HL-60 (cell line): ENCODE data around the gene COL24A1.

Experiments
- DNase-seq, 2 experiments: peaks; one replicate each; pipeline ENCODE4 v3.0.0-alpha.2; 2010 to 2020; ENCODE audit warnings: low read depth in 1 of 2, low spot score in 1 of 2
- H3K27ac ChIP-seq: fragments of 250-450 bp; sonication (Bioruptor Pico); replicated peaks from 2 replicates; pipeline ENCODE4 v1.5.1; 2020; ENCODE audit warnings: mild to moderate bottlenecking, moderate library complexity
- H3K27me3 ChIP-seq: fragments of 250-450 bp; sonication (Bioruptor Pico); 2 replicates; pipeline ENCODE4 v1.5.1; 2021; ENCODE audit warnings: mild to moderate bottlenecking, moderate library complexity; ENCODE audit not compliant: insufficient read depth, poor library complexity, severe bottlenecking
- H3K4me3 ChIP-seq: replicated peaks from 2 replicates; pipeline ENCODE4 v1.5.1; 2011; ENCODE audit warnings: mild to moderate bottlenecking, control low read depth, low read length; ENCODE audit not compliant: insufficient read depth
- GABPA ChIP-seq: IDR thresholded peaks from 2 replicates; pipeline ENCODE4 v1.6.1; 2012; ENCODE audit warnings: low read depth
- POLR2AphosphoS5 ChIP-seq: IDR thresholded peaks from 2 replicates; pipeline ENCODE4 v1.6.1; 2012; ENCODE audit warnings: low read depth
- REST ChIP-seq: IDR thresholded peaks from 2 replicates; pipeline ENCODE4 v1.6.1; 2012; ENCODE audit warnings: low read depth; ENCODE audit not compliant: insufficient replicate concordance
- SPI1 ChIP-seq: IDR thresholded peaks from 2 replicates; pipeline ENCODE4 v1.6.1; 2012; ENCODE audit warnings: low read depth, mild to moderate bottlenecking, borderline replicate concordance
- TF ChIP-seq, protein P1 (sequence below): IDR thresholded peaks from one replicate; pipeline ENCODE4 v1.5.1; 2011; ENCODE audit warnings: low read length, control low read depth, inconsistent platforms; ENCODE audit not compliant: insufficient read depth

The COL24A1 gene

DNA sequence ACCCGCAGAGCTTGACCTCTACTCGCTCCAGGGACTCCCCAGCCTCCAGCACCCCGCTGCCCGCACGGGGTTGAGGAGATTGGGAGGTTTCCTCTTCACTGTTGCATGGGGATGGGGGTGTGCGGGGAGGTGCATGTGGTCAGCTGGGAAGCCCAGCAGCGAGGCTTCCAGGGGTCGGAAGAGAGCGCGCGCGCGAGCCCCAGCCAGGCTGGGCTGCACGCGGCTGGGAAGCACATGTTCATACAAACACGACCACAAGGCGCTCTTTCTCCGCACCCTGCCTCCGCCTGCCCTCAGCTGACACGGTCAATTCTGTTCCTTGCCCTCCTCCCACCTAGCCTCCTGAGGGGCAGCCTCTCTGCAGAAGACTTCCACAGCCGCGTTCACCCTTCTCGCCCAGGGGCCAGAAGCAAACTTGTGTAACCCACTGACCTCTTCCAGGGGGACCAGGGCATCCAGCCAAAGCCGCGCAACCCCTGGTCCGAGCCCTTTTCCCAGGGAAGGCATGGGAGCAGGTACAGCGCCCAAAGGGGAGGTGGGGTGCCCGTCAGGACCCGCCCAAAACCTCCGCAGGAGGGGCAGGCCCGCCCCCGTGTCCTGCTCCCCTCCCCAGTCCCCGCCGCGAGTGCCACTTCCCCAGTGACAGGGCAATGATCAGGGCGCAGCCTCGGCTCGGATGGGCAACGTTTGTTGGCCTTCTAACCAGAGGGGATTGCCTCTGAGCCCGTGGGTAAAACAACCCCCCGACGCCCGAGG is 1.3 kb downstream of the COL24A1 start:
- no peak for DNase-seq
- no peak overlapping the region for H3K27ac ChIP-seq
- peak overlapping the region; percentile 40 for H3K4me3 ChIP-seq
- TF ChIP-seq, protein P1, sequence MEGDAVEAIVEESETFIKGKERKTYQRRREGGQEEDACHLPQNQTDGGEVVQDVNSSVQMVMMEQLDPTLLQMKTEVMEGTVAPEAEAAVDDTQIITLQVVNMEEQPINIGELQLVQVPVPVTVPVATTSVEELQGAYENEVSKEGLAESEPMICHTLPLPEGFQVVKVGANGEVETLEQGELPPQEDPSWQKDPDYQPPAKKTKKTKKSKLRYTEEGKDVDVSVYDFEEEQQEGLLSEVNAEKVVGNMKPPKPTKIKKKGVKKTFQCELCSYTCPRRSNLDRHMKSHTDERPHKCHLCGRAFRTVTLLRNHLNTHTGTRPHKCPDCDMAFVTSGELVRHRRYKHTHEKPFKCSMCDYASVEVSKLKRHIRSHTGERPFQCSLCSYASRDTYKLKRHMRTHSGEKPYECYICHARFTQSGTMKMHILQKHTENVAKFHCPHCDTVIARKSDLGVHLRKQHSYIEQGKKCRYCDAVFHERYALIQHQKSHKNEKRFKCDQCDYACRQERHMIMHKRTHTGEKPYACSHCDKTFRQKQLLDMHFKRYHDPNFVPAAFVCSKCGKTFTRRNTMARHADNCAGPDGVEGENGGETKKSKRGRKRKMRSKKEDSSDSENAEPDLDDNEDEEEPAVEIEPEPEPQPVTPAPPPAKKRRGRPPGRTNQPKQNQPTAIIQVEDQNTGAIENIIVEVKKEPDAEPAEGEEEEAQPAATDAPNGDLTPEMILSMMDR: no peak
- TF ChIP-seq GABPA (no peak), REST (no peak), SPI1 (no peak), POLR2AphosphoS5 (no peak)
- peaks cover 40% of the 10 kb centered on the region for H3K27me3 ChIP-seq

- DNase-seq: no peak
- peaks cover 40% of the 10 kb centered on the region for H3K27me3 ChIP-seq
- H3K4me3 ChIP-seq: no peak overlapping the region
- no peak overlapping the region for H3K27ac ChIP-seq
- TF ChIP-seq POLR2AphosphoS5 (no peak), GABPA (no peak), SPI1 (no peak), REST (no peak)
- TF ChIP-seq, protein P1: no peak
These were observed 2.0 kb downstream of the COL24A1 start for GRCh38 chr1:86154571-86155050.

DNA sequence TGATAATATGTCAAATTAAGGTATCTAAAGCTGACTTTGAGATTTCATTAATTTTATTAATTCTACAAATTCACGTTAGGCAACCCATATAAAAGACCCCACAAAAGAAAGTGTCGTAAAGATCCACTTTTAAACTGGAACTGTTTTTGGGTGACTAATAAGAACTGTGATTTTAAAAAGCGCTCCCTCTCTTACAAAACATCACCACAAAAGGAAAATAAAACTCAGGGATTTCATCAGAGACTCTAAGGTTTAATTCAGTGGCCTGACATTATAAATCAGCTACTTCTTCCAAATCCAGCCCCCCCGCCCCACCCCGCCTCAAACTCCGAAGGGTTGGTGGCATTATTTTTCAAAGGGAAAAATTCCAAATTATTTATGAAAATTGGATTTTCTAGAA is 2.7 kb downstream of the COL24A1 start:
- H3K27ac ChIP-seq: no peak overlapping the region
- DNase-seq: no peak
- H3K27me3 ChIP-seq: peaks cover 40% of the 10 kb centered on the region
- no peak for TF ChIP-seq POLR2AphosphoS5
- TF ChIP-seq, protein P1: no peak
- TF ChIP-seq GABPA: no peak
- TF ChIP-seq SPI1: no peak
- no peak for TF ChIP-seq REST
- H3K4me3 ChIP-seq: no peak overlapping the region
